ENCODE results near the gene TEC.

DNA sequence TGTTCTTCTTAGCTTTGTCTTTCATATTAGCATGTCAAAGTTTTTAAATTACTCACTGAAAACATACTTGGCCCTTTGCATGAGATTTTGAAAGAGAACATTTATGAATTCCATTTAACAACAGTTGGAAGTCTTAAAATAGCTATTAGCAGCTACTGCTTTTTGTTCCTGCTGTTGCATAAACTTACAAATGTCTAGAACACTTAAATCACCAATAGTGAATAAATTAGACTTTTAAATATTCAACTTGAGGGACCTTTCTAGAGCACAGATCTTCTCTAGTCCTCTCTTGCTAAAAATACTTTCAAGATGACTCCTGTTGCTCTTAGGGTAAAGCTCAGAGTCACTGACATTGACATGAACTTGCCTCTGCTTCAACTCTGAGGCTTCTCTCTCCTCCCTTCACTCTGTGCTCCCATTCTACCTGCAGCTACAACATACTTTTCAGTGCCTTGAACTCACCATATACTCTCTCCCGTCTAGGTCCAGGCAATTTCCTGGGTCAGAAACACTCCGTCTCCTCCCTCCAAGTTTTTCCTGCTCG is 119.7 kb downstream of the TEC start:
- TF ChIP-seq, protein P1, sequence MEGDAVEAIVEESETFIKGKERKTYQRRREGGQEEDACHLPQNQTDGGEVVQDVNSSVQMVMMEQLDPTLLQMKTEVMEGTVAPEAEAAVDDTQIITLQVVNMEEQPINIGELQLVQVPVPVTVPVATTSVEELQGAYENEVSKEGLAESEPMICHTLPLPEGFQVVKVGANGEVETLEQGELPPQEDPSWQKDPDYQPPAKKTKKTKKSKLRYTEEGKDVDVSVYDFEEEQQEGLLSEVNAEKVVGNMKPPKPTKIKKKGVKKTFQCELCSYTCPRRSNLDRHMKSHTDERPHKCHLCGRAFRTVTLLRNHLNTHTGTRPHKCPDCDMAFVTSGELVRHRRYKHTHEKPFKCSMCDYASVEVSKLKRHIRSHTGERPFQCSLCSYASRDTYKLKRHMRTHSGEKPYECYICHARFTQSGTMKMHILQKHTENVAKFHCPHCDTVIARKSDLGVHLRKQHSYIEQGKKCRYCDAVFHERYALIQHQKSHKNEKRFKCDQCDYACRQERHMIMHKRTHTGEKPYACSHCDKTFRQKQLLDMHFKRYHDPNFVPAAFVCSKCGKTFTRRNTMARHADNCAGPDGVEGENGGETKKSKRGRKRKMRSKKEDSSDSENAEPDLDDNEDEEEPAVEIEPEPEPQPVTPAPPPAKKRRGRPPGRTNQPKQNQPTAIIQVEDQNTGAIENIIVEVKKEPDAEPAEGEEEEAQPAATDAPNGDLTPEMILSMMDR (IDR thresholded peaks at IDR 0.05 in 8 of 11, conservative IDR thresholded peaks at IDR 0.05 in 3 of 11): no peak
- no peak for TF ChIP-seq POLR2A (IDR thresholded peaks at IDR 0.05)
- TF ChIP-seq POLR2AphosphoS5 (IDR thresholded peaks at IDR 0.05): no peak

Measured in spleen (tissue), 7 donors.